ENCODE measurements around the gene KTI12.

Gene KTI12

GRCh38 chr1:51982161-51982560, 51.4 kb downstream of the KTI12 start:
- no peak for DNase-seq (ENCODE audit: low read depth)

Measured in EH (cell line).